ENCODE results near the gene TMEM41A.

The TMEM41A gene

DNA sequence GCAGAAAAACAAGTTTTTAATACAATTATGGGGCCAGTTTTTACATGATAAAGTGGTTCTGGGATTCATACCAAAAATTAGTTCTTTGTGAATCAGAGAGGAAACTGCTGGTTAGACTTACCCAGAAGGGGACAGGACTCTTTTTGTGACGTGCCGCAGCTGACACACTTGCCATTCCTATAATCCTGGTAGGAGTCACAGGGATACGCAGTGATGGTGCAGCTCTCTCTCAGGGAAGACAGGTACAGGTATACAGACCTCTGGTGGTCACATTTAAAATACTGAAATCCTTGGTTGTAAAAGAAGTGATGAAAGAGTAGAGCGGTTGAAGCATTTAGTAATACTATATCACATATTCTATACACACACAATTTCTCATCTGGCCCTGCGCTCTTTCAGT, 20.2 kb upstream of the TMEM41A start:
- no peaks in the 10 kb centered on the region for H3K36me3 ChIP-seq (replicated peaks; ENCODE audit: low read depth, low read length)
- TF ChIP-seq, protein P1, sequence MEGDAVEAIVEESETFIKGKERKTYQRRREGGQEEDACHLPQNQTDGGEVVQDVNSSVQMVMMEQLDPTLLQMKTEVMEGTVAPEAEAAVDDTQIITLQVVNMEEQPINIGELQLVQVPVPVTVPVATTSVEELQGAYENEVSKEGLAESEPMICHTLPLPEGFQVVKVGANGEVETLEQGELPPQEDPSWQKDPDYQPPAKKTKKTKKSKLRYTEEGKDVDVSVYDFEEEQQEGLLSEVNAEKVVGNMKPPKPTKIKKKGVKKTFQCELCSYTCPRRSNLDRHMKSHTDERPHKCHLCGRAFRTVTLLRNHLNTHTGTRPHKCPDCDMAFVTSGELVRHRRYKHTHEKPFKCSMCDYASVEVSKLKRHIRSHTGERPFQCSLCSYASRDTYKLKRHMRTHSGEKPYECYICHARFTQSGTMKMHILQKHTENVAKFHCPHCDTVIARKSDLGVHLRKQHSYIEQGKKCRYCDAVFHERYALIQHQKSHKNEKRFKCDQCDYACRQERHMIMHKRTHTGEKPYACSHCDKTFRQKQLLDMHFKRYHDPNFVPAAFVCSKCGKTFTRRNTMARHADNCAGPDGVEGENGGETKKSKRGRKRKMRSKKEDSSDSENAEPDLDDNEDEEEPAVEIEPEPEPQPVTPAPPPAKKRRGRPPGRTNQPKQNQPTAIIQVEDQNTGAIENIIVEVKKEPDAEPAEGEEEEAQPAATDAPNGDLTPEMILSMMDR (IDR thresholded peaks at IDR 0.05; ENCODE audit: low read depth, low read length) = no peak
- no peak for TF ChIP-seq EZH2phosphoT487 (IDR thresholded peaks at IDR 0.05; ENCODE audit: low read depth)
- H3K27me3 ChIP-seq (ENCODE audit: low read depth, low read length) = peaks cover 18% of the 10 kb centered on the region
- no peaks in the 10 kb centered on the region for H3K4me1 ChIP-seq (ENCODE audit: low read length)
- no peak overlapping the region for H3K9ac ChIP-seq (ENCODE audit: low read length)
- H3K4me3 ChIP-seq (ENCODE audit: low read length) = no peak overlapping the region
- H3K4me2 ChIP-seq (ENCODE audit: low read length) = no peak overlapping the region
- no peaks in the 10 kb centered on the region for H4K20me1 ChIP-seq (ENCODE audit: insufficient read depth, low read length)
- H2AFZ ChIP-seq (ENCODE audit: low read depth, low read length) = no peak overlapping the region
- no peaks in the 10 kb centered on the region for H3K79me2 ChIP-seq (ENCODE audit: low read length)
- no peak overlapping the region for H3K27ac ChIP-seq (ENCODE audit: low read length)
- H3K9me3 ChIP-seq (ENCODE audit: insufficient read depth, low read length) = no peaks in the 10 kb centered on the region

DNA sequence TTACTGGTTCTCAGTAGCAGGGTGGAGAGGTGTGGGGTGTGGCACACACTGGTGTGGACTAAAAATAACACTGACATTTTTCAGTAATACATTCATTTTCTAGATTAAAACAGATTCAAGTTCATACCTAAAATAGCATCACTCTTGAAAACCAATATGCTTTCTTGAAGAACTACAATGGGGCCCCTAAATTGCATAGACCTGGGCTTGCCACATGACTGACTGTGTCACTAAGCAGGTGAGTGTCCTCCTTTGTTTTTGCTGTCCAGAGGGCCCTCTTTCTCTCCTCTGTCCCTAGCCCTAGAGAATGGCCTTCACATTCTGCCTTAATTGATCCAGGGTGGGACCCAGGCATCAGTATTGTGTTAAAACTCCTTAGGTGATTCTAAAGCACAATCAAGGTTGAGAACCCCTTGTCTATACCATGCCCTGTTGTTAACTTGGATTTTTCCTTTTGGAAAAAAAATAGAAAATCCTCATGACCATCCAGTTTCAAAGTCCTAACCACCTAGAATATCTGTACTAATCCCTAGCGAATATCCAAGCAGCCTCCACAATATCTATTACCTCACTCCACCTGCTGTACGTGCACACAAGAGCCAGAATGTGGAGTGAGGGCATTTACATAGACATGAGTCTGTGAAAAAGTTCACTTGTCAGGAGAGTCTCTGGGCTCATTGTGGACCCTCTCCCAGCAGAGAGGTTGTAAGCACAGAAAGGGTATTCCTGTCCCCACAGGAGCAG, 18.7 kb upstream of the TMEM41A start:
- no peaks in the 10 kb centered on the region for H3K4me1 ChIP-seq (ENCODE audit: low read length)
- H3K36me3 ChIP-seq (replicated peaks; ENCODE audit: low read depth, low read length) = no peaks in the 10 kb centered on the region
- no peak overlapping the region for H3K4me3 ChIP-seq (ENCODE audit: low read length)
- no peak overlapping the region for H3K9ac ChIP-seq (ENCODE audit: low read length)
- no peak overlapping the region for H3K4me2 ChIP-seq (ENCODE audit: low read length)
- no peaks in the 10 kb centered on the region for H3K79me2 ChIP-seq (ENCODE audit: low read length)
- H3K27me3 ChIP-seq (ENCODE audit: low read depth, low read length) = peaks cover 21% of the 10 kb centered on the region
- H2AFZ ChIP-seq (ENCODE audit: low read depth, low read length) = no peak overlapping the region
- no peak overlapping the region for H3K27ac ChIP-seq (ENCODE audit: low read length)
- no peaks in the 10 kb centered on the region for H4K20me1 ChIP-seq (ENCODE audit: insufficient read depth, low read length)
- no peaks in the 10 kb centered on the region for H3K9me3 ChIP-seq (ENCODE audit: insufficient read depth, low read length)
- TF ChIP-seq, protein P1 (IDR thresholded peaks at IDR 0.05; ENCODE audit: low read depth, low read length) = no peak
- TF ChIP-seq EZH2phosphoT487 (IDR thresholded peaks at IDR 0.05; ENCODE audit: low read depth) = no peak

DNA sequence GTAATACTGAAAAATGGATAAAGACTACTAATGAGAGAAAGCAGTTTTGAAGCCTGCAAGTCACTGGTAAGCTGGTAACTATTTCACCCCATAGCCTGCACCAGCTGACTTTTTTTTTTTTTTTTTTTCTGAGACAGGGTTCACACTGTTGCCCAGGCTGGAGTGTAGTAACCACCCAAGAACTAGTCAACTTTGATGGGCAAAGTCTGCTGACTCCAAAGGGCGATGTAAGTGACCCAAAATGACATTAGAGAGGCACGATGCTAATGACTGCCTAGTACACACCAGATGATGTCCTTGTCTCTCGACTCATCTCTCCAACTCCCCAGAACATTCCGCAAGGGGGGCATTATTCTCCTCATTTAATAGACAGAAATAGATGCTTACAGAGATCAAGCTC, 12.9 kb upstream of the TMEM41A start:
- H4K20me1 ChIP-seq (ENCODE audit: insufficient read depth, low read length) = no peaks in the 10 kb centered on the region
- TF ChIP-seq EZH2phosphoT487 (IDR thresholded peaks at IDR 0.05; ENCODE audit: low read depth) = no peak
- TF ChIP-seq, protein P1 (IDR thresholded peaks at IDR 0.05; ENCODE audit: low read depth, low read length) = no peak

DNA sequence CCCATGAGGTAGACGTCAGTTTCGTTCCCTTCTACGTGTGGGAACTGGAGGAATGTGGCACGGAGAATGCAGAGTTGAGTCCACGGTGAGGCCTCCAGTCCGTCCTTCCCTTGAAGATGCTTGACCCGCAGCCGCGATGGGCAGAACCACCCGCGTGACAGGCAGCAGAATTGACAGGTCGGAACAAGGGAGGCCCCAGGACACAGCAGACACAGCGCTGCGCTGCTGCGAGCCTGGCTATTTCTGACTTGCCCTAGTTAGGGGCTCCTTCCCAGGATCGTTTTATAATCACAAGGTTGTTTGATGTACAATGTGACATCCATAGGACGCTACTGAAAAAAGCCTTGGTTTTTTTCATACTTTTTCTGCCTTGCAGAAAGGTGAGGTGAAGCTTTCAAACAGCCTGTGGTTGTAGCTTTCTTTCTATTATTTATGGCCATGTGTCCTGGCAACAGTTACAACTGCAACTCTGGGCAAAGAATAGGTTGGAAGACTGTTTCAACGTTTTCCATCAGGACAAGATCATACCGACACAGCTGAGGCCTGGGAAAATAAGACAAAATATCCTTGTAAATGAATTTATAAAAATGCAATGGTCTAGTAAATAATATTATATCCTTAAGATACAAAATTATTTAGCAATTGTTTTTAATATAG, 9.6 kb upstream of the TMEM41A start:
- H3K27ac ChIP-seq (ENCODE audit: low read length) = no peak overlapping the region
- TF ChIP-seq, protein P1 (IDR thresholded peaks at IDR 0.05; ENCODE audit: low read depth, low read length) = no peak
- TF ChIP-seq EZH2phosphoT487 (IDR thresholded peaks at IDR 0.05; ENCODE audit: low read depth) = no peak
- no peaks in the 10 kb centered on the region for H3K4me1 ChIP-seq (ENCODE audit: low read length)
- H2AFZ ChIP-seq (ENCODE audit: low read depth, low read length) = no peak overlapping the region
- no peaks in the 10 kb centered on the region for H3K79me2 ChIP-seq (ENCODE audit: low read length)
- H3K4me2 ChIP-seq (ENCODE audit: low read length) = no peak overlapping the region
- H3K9me3 ChIP-seq (ENCODE audit: insufficient read depth, low read length) = no peaks in the 10 kb centered on the region
- H3K27me3 ChIP-seq (ENCODE audit: low read depth, low read length) = no peaks in the 10 kb centered on the region
- no peaks in the 10 kb centered on the region for H4K20me1 ChIP-seq (ENCODE audit: insufficient read depth, low read length)
- no peaks in the 10 kb centered on the region for H3K36me3 ChIP-seq (replicated peaks; ENCODE audit: low read depth, low read length)
- H3K4me3 ChIP-seq (ENCODE audit: low read length) = no peak overlapping the region
- H3K9ac ChIP-seq (ENCODE audit: low read length) = no peak overlapping the region

More for the DNA sequence above, 12.9 kb upstream of the TMEM41A start:
- no peak overlapping the region for H3K27ac ChIP-seq (ENCODE audit: low read length)
- H3K9ac ChIP-seq (ENCODE audit: low read length) = no peak overlapping the region
- H3K79me2 ChIP-seq (ENCODE audit: low read length) = no peaks in the 10 kb centered on the region
- peaks cover 12% of the 10 kb centered on the region; the same call in 1 of the 2 replicates for H3K27me3 ChIP-seq (ENCODE audit: low read depth, low read length)
- H3K36me3 ChIP-seq (replicated peaks; ENCODE audit: low read depth, low read length) = no peaks in the 10 kb centered on the region
- H3K4me3 ChIP-seq (ENCODE audit: low read length) = no peak overlapping the region
- no peaks in the 10 kb centered on the region for H3K9me3 ChIP-seq (ENCODE audit: insufficient read depth, low read length)
- no peak overlapping the region for H2AFZ ChIP-seq (ENCODE audit: low read depth, low read length)
- no peaks in the 10 kb centered on the region for H3K4me1 ChIP-seq (ENCODE audit: low read length)
- H3K4me2 ChIP-seq (ENCODE audit: low read length) = no peak overlapping the region

Measured in OCI-LY3 (cell line).